ENCODE results near the gene SECISBP2. TPM values are rescaled to one million over a fixed set of nuclear protein-coding genes. Genes with fewer than 3 reads are reported as not detected.

SECISBP2 gene
- total RNA-seq, 1 donor = 30.8 TPM

DNA sequence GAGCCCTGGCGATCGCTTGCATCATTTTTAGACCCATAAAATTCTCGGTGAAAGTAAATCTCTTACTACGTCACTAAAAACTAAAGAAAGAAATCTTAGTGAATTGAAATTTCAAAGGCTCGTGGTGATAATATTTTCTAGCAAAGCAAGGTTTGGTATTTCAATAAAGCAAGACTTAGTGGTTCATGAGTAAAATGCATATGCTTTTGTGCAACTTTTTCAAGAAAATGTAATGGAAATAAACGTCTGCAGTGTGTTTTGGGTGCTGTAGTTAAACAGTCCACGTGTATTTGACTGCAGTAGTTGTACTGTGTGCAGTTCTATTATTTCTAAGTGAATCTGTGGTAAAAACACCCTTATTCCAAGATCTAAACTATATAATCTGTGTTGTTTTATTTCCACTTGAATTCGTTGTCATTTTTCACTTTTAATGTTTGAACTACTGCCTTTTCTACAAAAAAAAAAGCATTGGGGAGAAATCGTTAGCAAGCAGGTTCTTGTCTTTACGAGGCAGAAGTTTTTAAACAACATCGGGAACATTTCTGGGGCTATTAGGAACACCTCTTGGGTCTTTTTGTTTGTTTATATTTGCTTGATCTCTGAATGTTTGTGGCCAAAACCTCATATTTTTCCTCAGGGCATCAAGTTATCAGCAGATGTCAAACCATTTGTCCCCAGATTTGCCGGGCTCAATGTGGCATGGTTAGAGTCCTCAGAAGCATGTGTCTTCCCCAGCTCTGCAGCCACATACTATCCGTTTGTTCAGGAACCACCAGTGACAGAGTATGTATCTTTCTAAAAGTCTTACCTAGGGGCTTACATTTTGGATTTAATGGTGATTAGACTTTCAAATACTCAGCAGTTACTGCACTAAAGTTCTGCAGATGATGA is 960 bp downstream of the SECISBP2 start:
- H3K36me3 ChIP-seq (ENCODE audit: insufficient read depth, low read length) = peaks cover 27% of the 10 kb centered on the region
- H3K9me3 ChIP-seq (ENCODE audit: low read depth, low read length) = no peaks in the 10 kb centered on the region
- H3K4me1 ChIP-seq (ENCODE audit: insufficient read depth, low read length) = peaks cover 30% of the 10 kb centered on the region
- TF ChIP-seq, protein P1, sequence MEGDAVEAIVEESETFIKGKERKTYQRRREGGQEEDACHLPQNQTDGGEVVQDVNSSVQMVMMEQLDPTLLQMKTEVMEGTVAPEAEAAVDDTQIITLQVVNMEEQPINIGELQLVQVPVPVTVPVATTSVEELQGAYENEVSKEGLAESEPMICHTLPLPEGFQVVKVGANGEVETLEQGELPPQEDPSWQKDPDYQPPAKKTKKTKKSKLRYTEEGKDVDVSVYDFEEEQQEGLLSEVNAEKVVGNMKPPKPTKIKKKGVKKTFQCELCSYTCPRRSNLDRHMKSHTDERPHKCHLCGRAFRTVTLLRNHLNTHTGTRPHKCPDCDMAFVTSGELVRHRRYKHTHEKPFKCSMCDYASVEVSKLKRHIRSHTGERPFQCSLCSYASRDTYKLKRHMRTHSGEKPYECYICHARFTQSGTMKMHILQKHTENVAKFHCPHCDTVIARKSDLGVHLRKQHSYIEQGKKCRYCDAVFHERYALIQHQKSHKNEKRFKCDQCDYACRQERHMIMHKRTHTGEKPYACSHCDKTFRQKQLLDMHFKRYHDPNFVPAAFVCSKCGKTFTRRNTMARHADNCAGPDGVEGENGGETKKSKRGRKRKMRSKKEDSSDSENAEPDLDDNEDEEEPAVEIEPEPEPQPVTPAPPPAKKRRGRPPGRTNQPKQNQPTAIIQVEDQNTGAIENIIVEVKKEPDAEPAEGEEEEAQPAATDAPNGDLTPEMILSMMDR (IDR thresholded peaks at IDR 0.05; ENCODE audit: extremely low read depth, low read depth, low read length) = peak; percentile 89
- peaks cover 80% of the 10 kb centered on the region for H3K79me2 ChIP-seq (ENCODE audit: insufficient read depth, low read length)
- H2AFZ ChIP-seq (ENCODE audit: low read length) = peak overlapping the region; percentile 52
- no peaks in the 10 kb centered on the region for H3K27me3 ChIP-seq (ENCODE audit: insufficient read depth, low read length)
- H4K20me1 ChIP-seq (ENCODE audit: insufficient read depth, low read length) = no peaks in the 10 kb centered on the region
- H3K4me3 ChIP-seq (ENCODE audit: insufficient read depth, low read length) = peak overlapping the region; percentile 78
- H3K4me2 ChIP-seq (ENCODE audit: insufficient read depth, low read length) = peak overlapping the region; percentile 85
- DNase-seq (ENCODE audit: insufficient read length, low spot score, missing footprints) = no peak
- H3K27ac ChIP-seq (ENCODE audit: low read depth, low read length) = peak overlapping the region; percentile 96

GRCh38 chr9:89323390-89323789 is 5.1 kb downstream of the SECISBP2 start:
- no peak overlapping the region for H3K27ac ChIP-seq (ENCODE audit: low read depth, low read length)
- no peak overlapping the region for H3K4me2 ChIP-seq (ENCODE audit: insufficient read depth, low read length)
- TF ChIP-seq, protein P1 (IDR thresholded peaks at IDR 0.05; ENCODE audit: extremely low read depth, low read depth, low read length) = no peak
- no peaks in the 10 kb centered on the region for H3K27me3 ChIP-seq (ENCODE audit: insufficient read depth, low read length)
- peaks cover 11% of the 10 kb centered on the region for H3K4me1 ChIP-seq (ENCODE audit: insufficient read depth, low read length)
- DNase-seq (ENCODE audit: insufficient read length, low spot score, missing footprints) = no peak
- H3K36me3 ChIP-seq (ENCODE audit: insufficient read depth, low read length) = peaks cover 25% of the 10 kb centered on the region
- peaks cover 61% of the 10 kb centered on the region for H3K79me2 ChIP-seq (ENCODE audit: insufficient read depth, low read length)
- H4K20me1 ChIP-seq (ENCODE audit: insufficient read depth, low read length) = no peaks in the 10 kb centered on the region
- H3K9me3 ChIP-seq (ENCODE audit: low read depth, low read length) = no peaks in the 10 kb centered on the region
- H2AFZ ChIP-seq (ENCODE audit: low read length) = no peak overlapping the region
- no peak overlapping the region for H3K4me3 ChIP-seq (ENCODE audit: insufficient read depth, low read length)

DNA sequence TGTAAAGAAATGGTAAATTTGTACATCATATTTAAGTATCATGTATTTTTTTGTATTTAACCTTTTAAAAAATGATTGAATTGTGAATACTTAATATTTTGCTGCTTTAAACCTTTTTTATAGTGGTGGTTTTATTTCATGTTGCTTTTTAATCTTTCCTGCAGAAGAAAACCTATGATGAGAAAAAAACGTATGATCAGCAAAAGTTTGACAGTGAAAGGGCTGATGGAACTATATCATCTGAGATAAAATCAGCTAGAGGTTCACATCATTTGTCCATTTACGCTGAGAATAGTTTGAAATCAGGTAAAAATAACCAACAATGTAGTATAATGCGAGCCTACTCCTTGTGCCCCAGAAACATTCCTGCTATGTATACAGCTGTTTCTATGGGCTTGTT is 7.4 kb downstream of the SECISBP2 start:
- TF ChIP-seq, protein P1 (IDR thresholded peaks at IDR 0.05; ENCODE audit: extremely low read depth, low read depth, low read length) = no peak
- H3K27me3 ChIP-seq (ENCODE audit: insufficient read depth, low read length) = no peaks in the 10 kb centered on the region
- H2AFZ ChIP-seq (ENCODE audit: low read length) = no peak overlapping the region
- peaks cover 46% of the 10 kb centered on the region for H3K79me2 ChIP-seq (ENCODE audit: insufficient read depth, low read length)
- H4K20me1 ChIP-seq (ENCODE audit: insufficient read depth, low read length) = no peaks in the 10 kb centered on the region
- no peak overlapping the region for H3K4me3 ChIP-seq (ENCODE audit: insufficient read depth, low read length)
- H3K27ac ChIP-seq (ENCODE audit: low read depth, low read length) = no peak overlapping the region
- H3K4me1 ChIP-seq (ENCODE audit: insufficient read depth, low read length) = no peaks in the 10 kb centered on the region
- no peak for DNase-seq (ENCODE audit: insufficient read length, low spot score, missing footprints)
- no peaks in the 10 kb centered on the region for H3K9me3 ChIP-seq (ENCODE audit: low read depth, low read length)
- peaks cover 40% of the 10 kb centered on the region for H3K36me3 ChIP-seq (ENCODE audit: insufficient read depth, low read length)
- H3K4me2 ChIP-seq (ENCODE audit: insufficient read depth, low read length) = no peak overlapping the region

DNA sequence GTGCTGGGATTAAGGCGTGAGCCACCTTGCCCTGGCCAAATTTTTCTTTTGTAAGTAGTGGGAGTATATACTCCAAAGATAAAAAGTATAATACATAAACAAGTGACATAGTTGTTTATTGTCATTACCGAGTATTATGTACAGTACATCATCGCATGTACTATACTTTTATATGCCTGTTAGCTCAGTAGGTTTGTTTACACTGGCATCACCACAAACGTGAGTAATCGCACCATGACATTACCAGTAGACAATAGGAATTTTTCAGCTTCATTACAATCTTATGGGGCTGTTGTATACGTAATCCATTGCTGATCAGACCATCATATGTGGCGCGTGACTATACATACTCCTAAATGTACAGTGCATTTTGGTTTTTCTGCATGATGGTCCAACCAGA is 9.8 kb downstream of the SECISBP2 start:
- H3K4me1 ChIP-seq (ENCODE audit: insufficient read depth, low read length) = no peaks in the 10 kb centered on the region
- H4K20me1 ChIP-seq (ENCODE audit: insufficient read depth, low read length) = no peaks in the 10 kb centered on the region
- TF ChIP-seq, protein P1 (IDR thresholded peaks at IDR 0.05; ENCODE audit: extremely low read depth, low read depth, low read length) = no peak
- H2AFZ ChIP-seq (ENCODE audit: low read length) = no peak overlapping the region
- H3K36me3 ChIP-seq (ENCODE audit: insufficient read depth, low read length) = peaks cover 53% of the 10 kb centered on the region
- H3K9me3 ChIP-seq (ENCODE audit: low read depth, low read length) = no peaks in the 10 kb centered on the region
- peaks cover 26% of the 10 kb centered on the region for H3K79me2 ChIP-seq (ENCODE audit: insufficient read depth, low read length)
- no peak overlapping the region for H3K27ac ChIP-seq (ENCODE audit: low read depth, low read length)
- no peak overlapping the region for H3K4me2 ChIP-seq (ENCODE audit: insufficient read depth, low read length)
- no peaks in the 10 kb centered on the region for H3K27me3 ChIP-seq (ENCODE audit: insufficient read depth, low read length)
- DNase-seq (ENCODE audit: insufficient read length, low spot score, missing footprints) = no peak
- H3K4me3 ChIP-seq (ENCODE audit: insufficient read depth, low read length) = no peak overlapping the region
